T1000 (cell line): ENCODE results near the gene KCTD19.
A peak's percentile ranks its signal among the peaks of the same experiment; 100 is the strongest.

ENCODE experiments used
- DNase-seq: peaks from one replicate; lab custom pipeline; 2025; ENCODE audit warnings: mixed read lengths; lab: John Stamatoyannopoulos, UW

KCTD19 gene

DNA sequence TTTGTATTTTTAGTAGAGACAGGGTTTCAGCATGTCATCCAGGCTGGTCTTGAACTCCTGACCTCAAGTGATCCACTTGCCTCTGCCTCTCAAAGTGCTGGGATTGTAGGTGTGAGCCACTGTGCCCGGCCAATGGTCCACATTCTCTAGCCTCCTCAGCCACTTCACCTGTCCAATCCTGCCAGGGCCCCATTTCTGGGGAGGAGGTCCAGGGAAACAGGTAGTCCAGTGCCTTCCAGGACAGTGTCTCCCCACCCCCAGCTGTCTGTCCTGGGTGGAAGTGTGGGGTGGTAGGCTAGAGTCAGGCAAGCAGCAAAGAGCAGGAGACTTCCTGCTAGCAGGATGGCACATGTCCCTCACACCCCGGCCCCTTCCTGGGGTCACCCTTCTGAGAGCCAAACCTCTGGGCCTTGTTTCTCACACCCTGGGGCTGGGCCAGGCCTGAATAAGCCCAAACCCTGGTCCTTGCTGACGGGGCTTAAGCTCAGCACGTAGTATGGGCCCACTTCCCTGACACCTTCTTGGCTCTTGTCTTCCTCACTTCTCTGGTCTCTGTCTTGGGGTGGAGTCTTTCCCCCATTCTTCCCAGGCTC, 84.3 kb downstream of the KCTD19 start:
- DNase-seq: no peak

DNA sequence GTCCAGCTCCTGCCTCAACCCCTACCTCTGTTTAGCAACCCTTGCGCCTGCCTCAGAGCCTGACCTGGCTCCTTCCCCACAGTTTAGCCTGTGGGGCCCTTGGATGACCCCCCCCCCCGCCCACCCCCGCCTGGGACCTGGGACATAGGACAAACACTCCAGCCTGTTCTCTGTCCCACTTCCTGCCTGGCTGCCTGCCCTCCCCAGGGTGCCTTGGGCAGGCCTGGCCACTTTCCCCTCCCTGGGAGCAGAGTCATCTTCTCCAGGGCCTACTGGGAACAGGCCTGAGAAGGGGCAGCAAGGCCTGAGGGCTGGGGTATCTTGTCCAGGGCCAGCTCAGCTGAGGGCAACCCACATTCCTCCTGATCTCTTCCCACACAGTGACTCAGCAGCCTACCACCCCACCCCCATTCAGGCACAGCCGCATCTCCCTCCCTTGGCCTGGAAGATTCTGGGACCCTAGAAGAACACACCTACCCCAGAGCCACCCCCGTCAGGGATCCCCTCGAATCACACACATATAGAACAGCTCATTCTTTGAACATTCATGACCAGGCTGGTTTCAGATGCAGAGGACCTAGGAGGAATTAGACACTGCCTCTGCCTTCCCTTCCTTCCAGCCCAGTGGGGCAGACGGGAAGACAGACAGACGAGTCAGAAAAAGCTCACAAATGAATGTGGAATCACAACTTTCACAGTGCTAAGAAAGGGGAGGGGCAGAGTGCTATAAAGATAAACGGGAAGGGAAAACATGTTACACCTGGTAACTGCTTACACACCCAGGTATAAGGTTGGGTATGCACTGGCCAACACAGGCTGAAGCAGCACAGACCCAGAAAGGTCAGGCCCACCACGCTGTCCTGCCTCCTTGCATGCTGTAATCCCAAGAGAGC, 85.3 kb downstream of the KCTD19 start:
- peak; percentile 68 for DNase-seq

DNA sequence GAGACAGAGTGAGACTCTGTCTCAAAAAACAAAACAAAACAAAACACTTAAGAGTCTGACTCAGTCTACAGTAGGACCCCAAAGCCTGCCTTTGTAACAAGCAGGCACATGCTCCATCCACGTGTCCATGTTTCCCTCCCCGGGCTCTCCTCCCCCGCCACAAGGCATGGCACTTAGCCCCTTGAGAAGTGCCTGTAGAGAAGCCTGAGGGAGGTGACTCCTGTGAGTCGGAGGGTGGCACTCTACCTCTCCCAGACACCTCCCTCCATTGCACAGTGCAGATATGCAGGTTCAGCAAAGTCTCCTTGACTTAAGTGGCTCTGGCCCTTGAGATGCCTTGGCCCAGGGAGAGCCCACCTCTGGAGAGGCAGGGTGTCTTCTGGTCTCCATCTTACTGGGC, 86.0 kb downstream of the KCTD19 start:
- DNase-seq: no peak
